ENCODE data around the gene ALCAM. TPM values are rescaled to one million over a fixed set of nuclear protein-coding genes. Genes with fewer than 3 reads are reported as not detected.

Gene ALCAM
- total and polyA plus RNA-seq, 2 donors (not counting 3 experiments of a cell fraction or from before 2014, with no cell fraction given): 46.3 to 118 TPM

- Histone ChIP-seq H3K4me3 (replicated peaks in 1 of 3; ENCODE audit: insufficient read depth in 1 of 3, low read depth in 1 of 3, low read length in 3 of 3) (peak overlapping the region; percentile 32 to 76 (median 39)), H3K27me3 (ENCODE audit: control insufficient read depth in 2 of 2, insufficient read depth in 2 of 2, low read length in 2 of 2) (no peaks in the 10 kb centered on the region), H4K20me1 (replicated peaks; ENCODE audit: control insufficient read depth, extremely low read depth, insufficient read depth, low read length) (no peaks in the 10 kb centered on the region), H3K9me3 (replicated peaks; ENCODE audit: control insufficient read depth, insufficient read depth, low read length) (no peaks in the 10 kb centered on the region), H3K27ac (ENCODE audit: insufficient read depth, low read depth, low read length) (peak overlapping the region; percentile 96), H3K4me1 (ENCODE audit: control insufficient read depth, extremely low read depth, insufficient read depth, low read length) (peaks cover 54% of the 10 kb centered on the region), H3K9me1 (replicated peaks; ENCODE audit: control insufficient read depth, extremely low read depth, insufficient read depth, low read length) (no peaks in the 10 kb centered on the region), H3K9ac (replicated peaks; ENCODE audit: extremely low read depth, insufficient read depth, low read length) (peak overlapping the region; percentile 94), H3K36me3 (ENCODE audit: control insufficient read depth in 2 of 2, extremely low read depth in 1 of 2, insufficient read depth in 2 of 2, low read length in 2 of 2) (no peaks in the 10 kb centered on the region), H2AFZ (ENCODE audit: low read depth, low read length) (peak overlapping the region; percentile 81), H3K4me2 (ENCODE audit: insufficient read depth, low read length) (peak overlapping the region; percentile 95), H3K79me2 (ENCODE audit: control insufficient read depth, insufficient read depth, low read length) (peaks cover 38% of the 10 kb centered on the region)
- BruUV-seq (replicated peaks): TSS peak; percentile 60
- POLR2A ChIA-PET: interaction anchor here (0.7 to 1.5 kb wide), 5 partner anchors 13 to 459 kb away, joined by 3 to 7 read pairs (median 3); no protein-coding TSS in a partner anchor
- DNase-seq (ENCODE audit: low read depth, low spot score) (no peak), FAIRE-seq (no peak)
- dilution Hi-C loops (cut with MboI; ENCODE audit: extremely low pct_ligation_motif_present, low sequenced_read_pairs) (no loop called here), intact Hi-C loops (cut with micrococcal nuclease) (loop anchor here (1.0 to 10.0 kb wide), 14 partner anchors 72 to 1373 kb away; partner anchors contain the start of gene CBLB)
- CTCF ChIA-PET: interaction anchor here (0.6 to 5.2 kb wide), 34 partner anchors 11 to 1373 kb away, joined by 3 to 84 read pairs (median 4); no protein-coding TSS in a partner anchor
- no peak for TF ChIP-seq FOS (IDR thresholded peaks at IDR 0.05; ENCODE audit: borderline replicate concordance, insufficient read depth, low read length)
- TF ChIP-seq JUN (IDR thresholded peaks at IDR 0.05; ENCODE audit: borderline replicate concordance, insufficient read depth, insufficient read length, low read depth): no peak
- TF ChIP-seq MAX (IDR thresholded peaks at IDR 0.05; ENCODE audit: insufficient read depth, insufficient read length): no peak
Measured at GRCh38 chr3:105365391-105366325, 1.1 kb upstream of the ALCAM start.

- Histone ChIP-seq H3K4me3 (replicated peaks in 1 of 3; ENCODE audit: insufficient read depth in 1 of 3, low read depth in 1 of 3, low read length in 3 of 3) (peak overlapping the region; percentile 49 to 83 (median 80)), H3K4me1 (ENCODE audit: control insufficient read depth, extremely low read depth, insufficient read depth, low read length) (peaks cover 41% of the 10 kb centered on the region), H3K27me3 (ENCODE audit: control insufficient read depth in 2 of 2, insufficient read depth in 2 of 2, low read length in 2 of 2) (no peaks in the 10 kb centered on the region), H3K27ac (ENCODE audit: insufficient read depth, low read depth, low read length) (peak overlapping the region; percentile 80), H3K9me3 (replicated peaks; ENCODE audit: control insufficient read depth, insufficient read depth, low read length) (no peaks in the 10 kb centered on the region), H3K9ac (replicated peaks; ENCODE audit: extremely low read depth, insufficient read depth, low read length) (peak overlapping the region; percentile 83), H3K4me2 (ENCODE audit: insufficient read depth, low read length) (peak overlapping the region; percentile 82), H3K79me2 (ENCODE audit: control insufficient read depth, insufficient read depth, low read length) (peaks cover 50% of the 10 kb centered on the region), H3K36me3 (ENCODE audit: control insufficient read depth in 2 of 2, extremely low read depth in 1 of 2, insufficient read depth in 2 of 2, low read length in 2 of 2) (no peaks in the 10 kb centered on the region), H4K20me1 (replicated peaks; ENCODE audit: control insufficient read depth, extremely low read depth, insufficient read depth, low read length) (no peaks in the 10 kb centered on the region), H3K9me1 (replicated peaks; ENCODE audit: control insufficient read depth, extremely low read depth, insufficient read depth, low read length) (no peaks in the 10 kb centered on the region), H2AFZ (ENCODE audit: low read depth, low read length) (peak overlapping the region; percentile 64)
- POLR2A ChIA-PET: interaction anchor here (0.7 to 1.5 kb wide), 4 partner anchors 14 to 1275 kb away, joined by 3 to 7 read pairs (median 3); no protein-coding TSS in a partner anchor
- intact Hi-C loops (cut with micrococcal nuclease): loop anchor here (5.0 to 10.0 kb wide), 4 partner anchors 260 to 1375 kb away; partner anchors contain the start of gene CBLB
- TF ChIP-seq POLR2AphosphoS5 (IDR thresholded peaks at IDR 0.05; ENCODE audit: insufficient read depth, low read depth, low read length) (no peak), EZH2 (IDR thresholded peaks at IDR 0.05; ENCODE audit: borderline replicate concordance, low read depth, low read length, severe bottlenecking) (no peak), FOS (IDR thresholded peaks at IDR 0.05; ENCODE audit: borderline replicate concordance, insufficient read depth, low read length) (no peak)
- dilution Hi-C loops (cut with MboI; ENCODE audit: extremely low pct_ligation_motif_present, low sequenced_read_pairs): no loop called here
- CTCF ChIA-PET: interaction anchor here (0.6 to 5.2 kb wide), 34 partner anchors 10 to 1374 kb away, joined by 3 to 84 read pairs (median 4); no protein-coding TSS in a partner anchor
- FAIRE-seq (no peak), DNase-seq (ENCODE audit: low read depth, low spot score) (no peak)
- BruUV-seq (replicated peaks): TSS peak; percentile 14
Measured at GRCh38 chr3:105367063-105367405, 325 bp downstream of the ALCAM start.
